HG03342 (cell line): ENCODE results near the gene APP.

Experiments used
- ATAC-seq: cut with Tn5 transposase; IDR thresholded peaks from one replicate; pipeline ENCODE4 v1.9.1; 2021; ENCODE audit warnings: mild to moderate bottlenecking, moderate library complexity; ENCODE audit not compliant: unreplicated experiment

The APP gene

DNA sequence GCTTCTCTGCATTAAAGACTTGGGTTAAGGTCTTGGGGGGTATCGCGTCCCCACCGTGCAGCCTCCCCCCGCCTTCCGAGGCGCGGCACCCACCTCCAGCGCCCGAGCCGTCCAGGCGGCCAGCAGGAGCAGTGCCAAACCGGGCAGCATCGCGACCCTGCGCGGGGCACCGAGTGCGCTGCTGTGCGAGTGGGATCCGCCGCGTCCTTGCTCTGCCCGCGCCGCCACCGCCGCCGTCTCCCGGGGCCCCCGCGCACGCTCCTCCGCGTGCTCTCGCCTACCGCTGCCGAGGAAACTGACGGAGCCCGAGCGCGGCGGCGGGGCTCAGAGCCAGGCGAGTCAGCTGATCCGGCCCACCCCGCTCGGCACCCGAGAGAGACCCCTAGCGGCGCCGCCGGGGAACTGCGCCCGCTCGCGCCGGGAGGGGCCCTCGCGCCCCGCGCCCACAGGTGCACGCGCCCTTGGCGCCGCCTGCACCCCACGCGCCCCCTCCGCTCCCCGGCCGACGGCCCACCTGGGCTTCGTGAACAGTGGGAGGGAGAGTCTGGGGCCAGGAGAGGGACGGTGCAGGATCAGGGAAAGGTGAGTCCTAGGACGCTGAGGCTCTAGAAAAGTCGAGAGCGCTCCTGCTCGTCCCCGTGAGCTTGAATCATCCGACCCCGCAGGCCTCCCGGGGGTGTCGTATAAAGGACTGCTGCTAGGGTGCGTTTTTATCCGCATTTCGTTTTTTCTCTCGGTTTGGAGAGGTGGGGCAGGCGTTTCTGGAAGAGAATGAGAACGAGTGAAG, at the start of gene APP:
Gene APP (minus strand): TSS at position 300 of the 787 bp plus-strand sequence. CDS start 150 bp downstream, at position 150.
- ATAC-seq: peak; percentile 76

DNA sequence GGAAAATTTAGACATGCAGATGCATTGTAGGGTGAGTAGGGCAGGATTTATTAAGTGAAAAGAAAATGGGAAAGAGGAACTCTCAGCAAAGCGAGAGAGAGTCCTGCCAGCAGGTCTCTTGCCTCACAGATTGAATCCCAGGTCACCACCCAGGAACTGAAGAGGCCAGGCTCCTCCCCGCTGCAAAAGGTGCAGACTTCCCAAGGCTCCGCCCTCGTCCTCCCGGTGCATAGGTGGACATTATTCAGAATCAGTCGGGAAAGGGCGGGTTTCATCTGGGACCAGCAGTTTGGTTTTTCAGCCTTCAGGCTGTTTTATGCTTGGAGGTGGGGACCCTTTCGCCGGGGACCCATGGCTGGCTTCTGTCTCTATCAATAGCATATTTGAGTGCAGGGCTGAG, 41.6 kb upstream of the APP start:
- ATAC-seq: no peak

DNA sequence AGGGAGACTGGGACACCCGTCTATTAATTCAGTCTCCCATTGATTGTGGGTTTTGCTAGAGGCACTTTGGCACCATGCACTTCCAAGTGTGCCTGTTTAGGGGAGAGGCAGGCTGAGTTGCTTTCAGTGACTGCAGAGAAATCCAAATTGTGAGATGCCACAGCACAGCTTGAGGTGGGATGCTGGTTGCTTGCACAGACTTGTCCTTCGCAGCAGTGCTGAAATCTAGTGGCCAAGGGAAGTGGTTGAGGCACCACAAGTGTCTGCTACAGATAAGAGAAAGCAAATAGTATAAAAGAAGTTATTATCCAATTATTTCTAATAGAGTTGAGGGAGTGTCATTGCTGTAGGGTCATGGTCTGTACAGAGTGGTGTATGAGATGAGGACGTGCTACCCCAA, 40.0 kb upstream of the APP start:
- ATAC-seq: no peak

DNA sequence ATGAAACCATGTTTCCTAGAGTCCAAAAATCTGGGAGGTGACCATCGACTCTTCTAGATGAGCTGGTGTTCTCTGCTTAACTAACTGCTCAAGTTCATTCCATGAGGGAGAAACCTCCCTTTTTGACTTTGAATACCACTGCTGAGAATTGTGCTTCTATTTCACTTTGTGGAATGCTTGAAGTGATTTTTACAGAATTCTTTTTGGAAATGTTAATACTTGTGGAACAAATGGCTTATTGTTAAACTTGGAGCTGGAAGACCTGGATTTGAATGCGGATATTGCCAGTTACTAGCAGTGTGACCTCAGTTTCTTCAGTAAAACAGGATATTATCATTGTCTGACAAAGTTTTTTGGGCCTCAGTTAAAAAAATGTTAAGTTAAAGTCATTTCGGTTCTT, 36.5 kb upstream of the APP start:
- ATAC-seq: no peak

DNA sequence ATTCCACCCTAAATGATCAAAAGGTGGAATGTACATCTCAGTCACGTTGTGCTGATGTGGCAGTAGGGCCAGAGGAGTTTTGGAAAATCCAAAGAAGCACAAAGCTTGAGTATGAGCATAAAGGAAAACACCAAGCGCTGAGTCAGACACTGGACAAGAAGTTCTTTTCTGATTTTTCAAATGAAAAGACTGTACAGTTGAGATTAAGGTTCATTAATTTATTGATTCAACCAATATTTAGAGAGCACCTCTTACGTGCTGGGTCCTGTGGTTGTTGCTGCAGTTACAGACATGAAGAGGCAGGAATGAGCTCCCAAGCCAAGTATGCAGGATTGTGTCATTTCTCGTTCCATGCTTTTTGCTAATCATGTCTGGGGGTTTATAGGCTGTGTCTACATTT, 28.9 kb upstream of the APP start:
- ATAC-seq: no peak

DNA sequence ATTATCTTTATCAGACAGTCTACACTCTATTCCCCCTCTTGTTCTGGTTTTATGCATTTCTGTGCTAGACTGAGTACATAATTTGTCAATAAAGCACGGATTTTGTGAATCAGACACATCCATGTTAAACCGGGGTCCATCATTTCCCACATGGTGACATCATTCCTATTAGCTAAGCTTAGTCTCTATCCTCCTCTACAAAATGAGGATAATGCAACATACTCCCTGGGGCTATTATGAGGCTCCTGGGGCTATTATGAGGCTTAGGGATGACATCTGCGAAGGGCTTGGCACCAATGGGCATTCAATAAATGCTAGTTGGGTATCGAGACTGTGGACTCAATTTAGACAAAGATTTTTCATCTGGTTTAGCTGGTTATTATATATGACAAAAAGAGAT, 25.1 kb upstream of the APP start:
- no peak for ATAC-seq

DNA sequence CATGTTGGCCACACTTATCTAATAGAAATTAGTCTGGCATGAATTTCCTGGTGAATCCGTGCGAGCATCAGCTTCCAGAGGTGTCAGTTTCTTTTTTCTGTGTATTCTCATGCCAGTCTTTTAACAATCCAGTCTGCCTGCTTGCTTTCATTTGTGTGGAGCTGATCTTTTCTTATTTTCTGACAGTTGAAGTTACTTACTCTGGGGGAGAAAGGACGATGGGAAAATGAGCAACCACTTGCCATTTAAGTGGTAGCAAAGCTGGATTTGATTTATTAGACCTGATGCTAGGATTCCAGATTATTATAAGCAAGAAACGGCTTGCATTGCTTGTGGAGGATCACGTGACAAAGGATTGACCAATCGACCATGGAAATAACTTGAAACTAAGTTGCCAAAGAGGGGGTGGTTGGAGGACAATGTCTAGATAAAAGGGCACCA, 24.3 kb upstream of the APP start:
- ATAC-seq: no peak

DNA sequence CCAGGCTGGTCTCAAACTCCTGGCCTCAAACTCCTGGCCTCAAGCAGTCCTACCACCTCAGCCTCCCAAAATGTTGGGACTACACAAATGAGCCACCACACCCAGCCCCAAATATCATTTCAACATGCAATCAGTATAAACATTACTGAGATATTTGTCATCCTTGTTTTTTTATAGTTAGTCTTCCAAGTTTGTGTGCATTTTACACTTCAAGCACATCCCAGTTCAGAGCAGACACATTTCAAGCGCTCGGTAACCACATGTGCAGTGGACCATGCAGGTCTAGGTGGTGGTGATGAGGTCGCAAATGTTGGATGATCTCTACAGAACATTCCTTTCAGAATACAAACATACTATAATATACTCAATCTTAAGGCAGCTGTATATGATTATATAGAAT, 23.8 kb upstream of the APP start:
- ATAC-seq: no peak

DNA sequence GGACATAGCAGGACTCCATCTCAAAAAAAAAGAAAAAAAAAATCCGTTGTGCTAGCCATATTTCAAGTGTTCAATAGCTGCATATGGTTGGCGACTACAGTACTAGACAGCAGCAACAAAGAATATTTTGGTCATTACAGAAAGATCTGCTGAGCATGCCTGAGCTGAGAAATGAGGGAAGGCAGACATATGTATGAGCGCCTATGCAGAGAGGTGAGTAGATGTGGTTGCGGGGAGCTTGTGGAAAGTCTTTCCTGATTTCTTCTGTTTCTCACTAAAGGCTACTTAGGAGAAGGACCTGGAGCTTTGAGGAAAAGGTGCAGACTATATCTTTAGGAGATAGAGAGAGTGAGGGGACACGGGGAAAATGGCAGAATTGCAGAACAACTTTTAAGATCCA, 21.0 kb upstream of the APP start:
- no peak for ATAC-seq

DNA sequence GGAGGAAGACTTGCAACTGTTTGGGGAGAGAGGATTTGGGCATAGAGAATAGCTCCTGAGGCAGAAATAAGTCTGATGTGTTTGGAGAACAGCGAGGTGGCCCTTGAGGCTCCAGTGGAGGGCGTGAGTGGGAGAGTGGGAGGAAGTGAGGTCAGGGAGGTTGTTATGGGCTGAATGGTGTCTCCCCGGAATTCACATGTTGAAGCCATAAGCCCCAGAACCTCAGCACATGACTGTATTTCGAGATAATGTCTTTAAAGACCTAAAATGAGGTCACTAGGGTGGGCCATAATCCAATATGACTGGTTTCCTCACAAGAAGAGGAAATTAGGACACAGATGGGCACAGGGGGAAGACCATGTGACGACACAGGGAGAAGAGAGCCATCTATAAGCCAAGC, 17.9 kb upstream of the APP start:
- ATAC-seq: no peak

DNA sequence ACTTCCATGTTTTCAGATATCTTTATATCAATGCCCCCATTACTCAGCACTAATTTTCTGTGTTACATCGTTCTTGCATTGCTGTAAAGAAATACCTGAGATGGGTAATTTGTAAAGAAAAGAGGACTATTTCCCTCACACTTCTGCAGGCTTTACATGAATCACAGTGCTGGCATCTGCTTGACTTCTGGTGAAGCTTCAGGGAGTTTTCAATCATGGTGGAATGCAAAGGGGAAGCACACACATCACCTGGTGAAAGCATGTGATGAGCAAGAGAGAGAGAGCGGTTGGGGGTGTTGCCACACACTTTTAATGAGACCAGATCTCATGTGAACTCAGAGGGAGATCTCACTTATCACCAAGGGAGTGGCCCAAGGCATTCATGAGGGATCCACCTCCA, 14.9 kb upstream of the APP start:
- no peak for ATAC-seq

DNA sequence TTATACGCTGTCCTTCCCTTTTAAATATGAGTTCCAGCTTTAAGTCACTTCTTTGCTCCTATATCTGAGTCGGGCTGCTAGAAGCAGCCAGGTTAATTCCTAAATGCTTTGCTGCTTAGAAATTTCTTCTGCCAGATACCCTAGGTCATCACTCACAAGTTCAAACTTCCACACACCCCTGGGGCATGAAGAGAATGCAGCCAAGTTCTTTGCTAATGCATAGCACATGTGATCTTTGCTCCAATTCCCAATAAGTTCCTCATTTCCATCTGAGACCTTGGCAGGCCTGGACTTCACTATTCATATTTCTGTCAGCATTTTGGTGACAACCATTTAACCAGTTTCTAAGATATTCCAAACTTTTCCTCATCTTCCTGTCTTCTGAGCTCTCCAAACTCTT, 14.5 kb upstream of the APP start:
- ATAC-seq: no peak

DNA sequence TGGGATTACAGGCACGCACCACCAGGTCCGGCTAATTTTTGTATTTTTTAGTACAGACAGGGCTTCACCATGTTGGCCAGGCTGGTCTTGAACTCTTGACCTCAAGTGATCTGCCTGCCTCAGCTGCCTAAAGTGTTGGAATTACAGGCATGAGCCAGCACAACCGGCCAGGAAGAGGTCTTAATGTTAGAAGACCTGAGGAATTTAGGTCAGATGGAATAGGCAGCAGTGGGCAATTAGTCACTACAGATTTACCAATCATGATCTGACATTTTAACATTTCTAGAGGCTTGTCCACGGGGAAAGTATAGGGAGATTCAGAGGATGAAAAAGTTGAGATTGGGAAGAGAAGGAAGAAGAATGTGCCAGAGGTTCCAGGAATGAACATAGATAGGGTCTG, 8.9 kb upstream of the APP start:
- no peak for ATAC-seq

DNA sequence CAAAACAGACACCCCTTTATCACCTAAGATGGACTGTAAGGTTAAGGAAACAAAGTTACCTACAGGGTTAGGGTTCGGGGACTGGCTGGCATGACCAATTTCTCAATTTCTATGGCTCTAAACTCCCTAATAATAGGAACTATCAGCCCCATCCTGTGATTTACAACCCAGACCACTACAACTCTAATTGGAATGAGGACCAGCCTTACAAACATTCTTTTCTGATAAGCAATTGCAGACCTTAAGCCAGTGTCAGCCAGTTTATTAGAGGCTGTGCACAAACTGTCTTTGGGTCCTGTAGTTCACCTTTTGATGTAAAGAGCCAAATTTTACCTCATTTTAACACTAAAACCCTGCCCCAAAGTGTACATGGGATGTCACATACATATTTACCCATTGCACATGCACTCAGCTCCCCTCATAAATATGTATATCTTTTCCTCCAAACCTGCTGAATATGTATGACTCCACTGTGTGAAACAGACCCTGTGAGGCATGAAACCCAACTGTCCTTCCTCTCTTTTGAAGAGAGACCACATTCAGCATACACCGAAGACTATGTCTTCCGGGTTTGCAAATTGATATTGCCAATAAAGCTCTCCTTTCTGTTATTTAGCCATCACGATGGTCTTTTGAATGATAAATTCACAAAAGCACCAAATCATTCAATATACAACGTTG, 7.3 kb upstream of the APP start:
- ATAC-seq: no peak

DNA sequence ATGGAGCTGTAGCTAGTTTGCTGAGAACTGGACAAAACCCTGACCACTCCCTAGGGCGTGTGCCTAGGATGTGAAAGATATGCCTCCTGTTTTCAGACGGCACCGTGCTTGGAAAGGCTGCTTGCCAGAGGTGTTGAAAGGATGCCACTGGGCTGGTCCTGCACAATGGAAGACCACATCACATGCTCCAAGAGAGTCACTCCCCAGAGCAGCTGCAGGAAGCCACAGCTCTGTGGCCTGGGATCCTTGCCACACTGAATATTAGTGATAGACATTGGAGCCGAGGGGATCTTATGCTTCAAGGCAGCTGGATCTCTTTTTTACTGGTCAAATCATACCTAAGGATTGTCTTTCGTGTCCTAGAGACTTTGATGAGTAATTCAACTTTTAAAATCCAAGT, 6.6 kb upstream of the APP start:
- ATAC-seq: no peak

DNA sequence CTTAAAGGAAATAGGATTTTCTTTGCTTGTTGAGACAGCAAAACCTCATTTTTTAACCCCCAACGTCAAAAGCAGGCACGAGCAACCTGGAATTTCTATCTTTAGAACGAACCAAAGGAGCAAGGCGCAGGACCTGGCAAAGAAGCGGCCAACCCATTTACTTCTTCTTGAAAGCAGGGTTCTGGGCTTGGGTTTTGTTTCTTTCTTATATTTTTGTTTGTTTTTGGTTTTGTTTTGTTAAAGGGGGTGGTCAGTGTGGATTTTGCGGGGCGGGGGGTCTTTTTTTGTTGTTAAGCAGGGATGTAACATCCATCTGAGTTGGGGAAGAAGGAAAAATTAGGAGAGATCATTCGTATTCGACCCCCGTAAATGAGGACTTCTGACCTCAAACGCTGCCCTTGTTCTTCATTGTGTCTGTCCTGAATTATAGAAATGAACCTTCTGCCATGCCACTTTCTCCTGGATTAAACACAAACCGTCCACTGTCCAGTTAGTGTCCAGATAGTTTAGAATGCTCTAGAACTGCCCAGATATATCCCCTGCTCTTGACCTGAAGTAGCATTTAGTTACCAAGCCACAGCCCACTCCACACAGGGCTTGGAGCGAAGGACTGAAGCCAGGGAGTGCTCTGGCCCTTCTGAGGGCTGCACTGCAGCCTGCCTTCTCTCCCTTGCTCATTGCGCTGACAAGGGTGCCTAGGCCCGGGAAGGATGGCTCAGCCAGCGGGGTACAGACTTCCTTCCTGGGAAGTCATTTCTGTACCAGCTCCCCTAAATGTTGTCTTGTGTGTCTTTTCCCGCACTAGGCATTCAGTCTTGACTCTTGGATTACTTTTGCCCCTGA, 909 bp upstream of the APP start:
- no peak for ATAC-seq

DNA sequence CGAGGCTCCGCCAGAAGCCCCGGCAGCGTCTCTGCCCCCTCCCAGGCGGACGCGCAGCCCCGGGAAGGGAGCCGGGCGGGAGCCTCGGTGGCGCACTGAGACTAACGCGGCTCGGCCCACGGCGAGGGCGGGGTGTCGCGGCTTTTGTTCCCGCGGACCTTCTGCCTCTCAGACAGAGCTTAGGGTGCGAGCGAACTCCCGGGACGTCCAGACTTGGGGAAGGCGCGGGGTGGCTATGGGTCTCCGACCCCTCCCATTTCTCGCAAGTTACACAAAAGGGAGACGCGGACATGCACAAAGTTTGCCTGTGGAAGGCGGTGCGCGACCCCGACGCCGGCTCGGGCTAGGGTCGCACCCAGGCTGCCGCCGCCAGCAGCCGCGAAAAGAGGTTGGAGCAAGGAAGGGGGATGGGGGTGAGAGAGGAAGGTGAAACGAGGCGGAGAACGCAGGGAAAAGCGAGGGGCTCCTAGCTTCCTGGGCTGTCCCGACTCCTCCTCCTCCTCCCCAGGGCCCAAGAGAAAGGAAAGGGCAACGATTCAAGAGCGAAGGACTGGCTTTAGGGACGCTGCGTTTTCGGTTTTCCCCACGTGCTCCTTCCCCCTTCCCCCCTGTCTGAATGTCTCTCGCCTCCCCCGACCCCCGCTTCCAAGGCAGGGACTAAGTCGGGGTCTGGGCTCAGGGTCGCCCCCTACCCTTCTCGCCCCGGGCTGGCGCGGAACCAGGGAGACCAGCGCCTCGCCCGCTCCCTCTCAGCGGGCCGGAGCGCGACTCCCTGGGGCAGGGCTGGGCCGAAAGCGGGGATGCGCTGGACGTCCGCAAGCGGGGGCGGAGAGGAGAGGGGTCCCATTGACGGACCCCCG, 729 bp downstream of the APP start:
- peak; percentile 40 for ATAC-seq

DNA sequence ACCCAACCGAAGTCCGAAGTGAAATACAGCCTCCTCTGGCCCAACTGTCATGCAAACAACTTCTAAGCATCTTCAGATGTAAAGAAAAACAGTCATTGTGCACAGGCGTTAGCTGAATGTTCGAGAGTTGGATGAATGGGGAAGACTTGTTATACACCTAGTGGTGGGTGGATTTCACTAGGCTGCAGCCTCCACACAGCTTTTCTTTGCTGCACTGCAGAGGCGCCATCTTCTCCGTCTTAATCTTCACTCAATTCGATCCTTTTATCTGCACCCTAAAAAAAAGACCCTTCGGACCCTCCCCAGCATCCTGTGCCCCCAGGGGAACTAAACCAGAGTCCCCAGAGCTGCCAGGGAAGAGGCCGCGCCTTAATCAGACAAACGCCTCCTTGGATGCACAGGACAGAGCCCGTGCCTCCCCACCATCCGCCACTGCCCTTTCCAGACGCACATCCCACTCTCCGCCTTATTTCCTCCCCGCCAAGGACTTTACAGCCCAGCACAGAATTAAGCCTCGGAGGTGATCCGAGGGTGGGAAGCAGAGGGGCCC, 1.4 kb downstream of the APP start:
- peak; percentile 38 for ATAC-seq

DNA sequence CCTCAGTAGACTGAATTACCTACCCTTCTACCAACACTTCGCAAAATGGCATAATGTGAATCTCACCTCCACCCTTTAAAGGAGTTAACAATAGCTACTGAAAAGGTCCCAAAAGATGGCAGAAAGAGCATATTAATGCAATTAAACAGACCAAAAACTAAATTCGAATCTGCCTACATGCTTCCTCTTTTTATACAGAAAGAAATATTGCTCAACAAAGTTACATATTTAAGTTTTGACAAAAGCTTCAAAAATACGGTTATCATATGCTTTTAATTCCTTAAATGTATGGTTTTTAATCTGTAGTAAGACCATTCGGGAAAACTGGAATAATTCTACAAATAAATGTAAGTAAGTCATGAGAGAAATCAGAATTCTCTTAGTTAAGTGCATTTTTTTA, 2.2 kb downstream of the APP start:
- no peak for ATAC-seq

DNA sequence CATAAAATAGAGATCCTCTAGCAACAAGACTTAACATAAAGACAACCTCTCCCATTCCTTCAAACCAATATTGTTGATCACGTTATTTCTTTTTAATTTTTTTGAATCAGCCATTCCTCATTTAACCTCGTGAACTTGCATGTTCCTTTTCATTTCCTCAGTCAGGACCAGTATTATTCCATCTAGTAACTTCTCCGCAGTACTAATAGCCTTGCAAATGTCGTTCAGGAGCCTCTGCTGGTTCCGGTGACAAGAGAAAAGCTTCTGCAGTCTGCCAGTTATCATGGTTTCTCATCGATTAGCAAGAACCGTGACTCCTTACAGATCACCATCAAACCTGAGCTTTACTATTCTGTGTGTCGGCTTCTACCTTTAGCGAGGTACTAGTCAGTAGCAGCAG, 3.0 kb downstream of the APP start:
- no peak for ATAC-seq
